ENCODE measurements around the gene MAGI2. TPM values are rescaled to one million over a fixed set of nuclear protein-coding genes. Genes with fewer than 3 reads are reported as not detected.

The MAGI2 gene
- total RNA-seq, 1 experiment from 2014 or later: 0.22 TPM

DNA sequence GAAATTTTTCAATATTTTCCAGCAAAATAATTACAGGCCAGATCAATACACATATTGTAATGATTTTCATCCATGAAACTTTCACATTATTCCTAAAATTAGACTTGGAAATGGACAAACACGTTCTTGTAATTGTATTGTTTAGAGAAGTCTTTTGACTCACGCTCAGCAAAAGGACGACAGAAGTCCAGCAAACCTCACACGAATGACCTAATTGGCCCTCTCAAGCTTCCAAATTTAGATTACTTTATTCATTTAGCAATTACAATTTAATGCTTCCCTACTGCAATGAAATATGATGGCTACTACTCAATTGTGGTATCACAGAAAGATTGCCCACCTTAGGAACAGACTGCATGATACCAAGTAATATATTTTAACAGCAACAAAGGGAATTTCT lies 702.2 kb downstream of the MAGI2 start:
- intact Hi-C loops (cut with micrococcal nuclease): no loop called here

GRCh38 chr7:78749052-78749746 lies 704.3 kb downstream of the MAGI2 start:
- CTCF ChIA-PET: no interaction called here

More for the DNA sequence above, 702.2 kb downstream of the MAGI2 start:
- H3K9me3 ChIP-seq (ENCODE audit: control insufficient read depth in 1 of 2, insufficient read depth in 1 of 2, low read depth in 1 of 2, low read length in 2 of 2): no peaks in the 10 kb centered on the region
- ATAC-seq (no peak), DNase-seq (ENCODE audit: low read depth, low spot score) (no peak)
- ChIA-PET CTCF (no interaction called here), RAD21 (ENCODE audit: low non-redundant PET in 1 of 2, low total read pairs in 2 of 2, uncharacterized antibody in 2 of 2, unreplicated experiment in 2 of 2) (no interaction called here), POLR2A (no interaction called here)
- no peak overlapping the region for H3K4me2 ChIP-seq (ENCODE audit: low read length)
- no peaks in the 10 kb centered on the region for H3K9me2 ChIP-seq (ENCODE audit: insufficient read depth)
- no peak overlapping the region for H2AFZ ChIP-seq (ENCODE audit: low read depth, low read length, poor library complexity, severe bottlenecking)
- no peaks in the 10 kb centered on the region for H3K79me2 ChIP-seq (ENCODE audit: insufficient read depth, low read length)
- H4K20me1 ChIP-seq (ENCODE audit: insufficient read depth): no peaks in the 10 kb centered on the region
- H3K4me3 ChIP-seq (replicated peaks in 1 of 2; ENCODE audit: low read depth in 1 of 2, low read length in 2 of 2): no peak overlapping the region
- H3K27ac ChIP-seq (ENCODE audit: low read depth, low read length): no peak overlapping the region
- no TSS peak for BruUV-seq (replicated peaks)
- no peak overlapping the region for H3K9ac ChIP-seq (ENCODE audit: low read length)
- H3K27me3 ChIP-seq (ENCODE audit: insufficient read depth, low read length): no peaks in the 10 kb centered on the region
- H3K36me3 ChIP-seq (ENCODE audit: control insufficient read depth in 1 of 2, insufficient read depth in 2 of 2, low read length in 2 of 2): no peaks in the 10 kb centered on the region
- no peaks in the 10 kb centered on the region for H3K4me1 ChIP-seq (ENCODE audit: control insufficient read depth in 1 of 2, insufficient read depth in 2 of 2, low read length in 2 of 2)
- TF ChIP-seq ZNF274 (IDR thresholded peaks at IDR 0.05; ENCODE audit: low read depth, low read length) (no peak), SRF (IDR thresholded peaks at IDR 0.05; ENCODE audit: low read depth) (no peak), YY1 (IDR thresholded peaks at IDR 0.05; ENCODE audit: extremely low read depth, insufficient replicate concordance, low read depth, low read length) (no peak), SP1 (IDR thresholded peaks at IDR 0.05; ENCODE audit: low read depth) (no peak), CEBPB (IDR thresholded peaks at IDR 0.05; ENCODE audit: low read depth) (no peak), JUND (IDR thresholded peaks at IDR 0.05) (no peak)
- TF ChIP-seq, protein P1, sequence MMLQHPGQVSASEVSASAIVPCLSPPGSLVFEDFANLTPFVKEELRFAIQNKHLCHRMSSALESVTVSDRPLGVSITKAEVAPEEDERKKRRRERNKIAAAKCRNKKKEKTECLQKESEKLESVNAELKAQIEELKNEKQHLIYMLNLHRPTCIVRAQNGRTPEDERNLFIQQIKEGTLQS (IDR thresholded peaks at IDR 0.05): no peak

More at GRCh38 chr7:78749052-78749746, 704.3 kb downstream of the MAGI2 start:
- Histone ChIP-seq H3K27ac (ENCODE audit: low read depth, low read length) (no peak overlapping the region), H3K9ac (ENCODE audit: low read length) (no peak overlapping the region), H2AFZ (ENCODE audit: low read depth, low read length, poor library complexity, severe bottlenecking) (no peak overlapping the region), H3K4me3 (replicated peaks in 1 of 2; ENCODE audit: low read depth in 1 of 2, low read length in 2 of 2) (no peak overlapping the region), H3K27me3 (ENCODE audit: insufficient read depth, low read length) (no peaks in the 10 kb centered on the region), H3K4me2 (ENCODE audit: low read length) (no peak overlapping the region), H3K9me3 (ENCODE audit: control insufficient read depth in 1 of 2, insufficient read depth in 1 of 2, low read depth in 1 of 2, low read length in 2 of 2) (no peaks in the 10 kb centered on the region), H4K20me1 (ENCODE audit: insufficient read depth) (no peaks in the 10 kb centered on the region), H3K79me2 (ENCODE audit: insufficient read depth, low read length) (no peaks in the 10 kb centered on the region), H3K9me2 (ENCODE audit: insufficient read depth) (no peaks in the 10 kb centered on the region), H3K36me3 (ENCODE audit: control insufficient read depth in 1 of 2, insufficient read depth in 2 of 2, low read length in 2 of 2) (no peaks in the 10 kb centered on the region), H3K4me1 (ENCODE audit: control insufficient read depth in 1 of 2, insufficient read depth in 2 of 2, low read length in 2 of 2) (no peaks in the 10 kb centered on the region)
- intact Hi-C loops (cut with micrococcal nuclease): no loop called here
- ChIA-PET RAD21 (ENCODE audit: low non-redundant PET in 1 of 2, low total read pairs in 2 of 2, uncharacterized antibody in 2 of 2, unreplicated experiment in 2 of 2) (no interaction called here), POLR2A (no interaction called here)
- ATAC-seq (no peak), DNase-seq (ENCODE audit: low read depth, low spot score) (no peak)
- BruUV-seq (replicated peaks): no TSS peak
- TF ChIP-seq TCF7L2 (IDR thresholded peaks at IDR 0.05; ENCODE audit: borderline replicate concordance, extremely low read depth, insufficient read depth, insufficient read length) (no peak), EZH2phosphoT487 (IDR thresholded peaks at IDR 0.05; ENCODE audit: borderline replicate concordance) (no peak), ELF1 (IDR thresholded peaks at IDR 0.05; ENCODE audit: borderline replicate concordance, low read depth) (no peak)
- TF ChIP-seq, protein P2, sequence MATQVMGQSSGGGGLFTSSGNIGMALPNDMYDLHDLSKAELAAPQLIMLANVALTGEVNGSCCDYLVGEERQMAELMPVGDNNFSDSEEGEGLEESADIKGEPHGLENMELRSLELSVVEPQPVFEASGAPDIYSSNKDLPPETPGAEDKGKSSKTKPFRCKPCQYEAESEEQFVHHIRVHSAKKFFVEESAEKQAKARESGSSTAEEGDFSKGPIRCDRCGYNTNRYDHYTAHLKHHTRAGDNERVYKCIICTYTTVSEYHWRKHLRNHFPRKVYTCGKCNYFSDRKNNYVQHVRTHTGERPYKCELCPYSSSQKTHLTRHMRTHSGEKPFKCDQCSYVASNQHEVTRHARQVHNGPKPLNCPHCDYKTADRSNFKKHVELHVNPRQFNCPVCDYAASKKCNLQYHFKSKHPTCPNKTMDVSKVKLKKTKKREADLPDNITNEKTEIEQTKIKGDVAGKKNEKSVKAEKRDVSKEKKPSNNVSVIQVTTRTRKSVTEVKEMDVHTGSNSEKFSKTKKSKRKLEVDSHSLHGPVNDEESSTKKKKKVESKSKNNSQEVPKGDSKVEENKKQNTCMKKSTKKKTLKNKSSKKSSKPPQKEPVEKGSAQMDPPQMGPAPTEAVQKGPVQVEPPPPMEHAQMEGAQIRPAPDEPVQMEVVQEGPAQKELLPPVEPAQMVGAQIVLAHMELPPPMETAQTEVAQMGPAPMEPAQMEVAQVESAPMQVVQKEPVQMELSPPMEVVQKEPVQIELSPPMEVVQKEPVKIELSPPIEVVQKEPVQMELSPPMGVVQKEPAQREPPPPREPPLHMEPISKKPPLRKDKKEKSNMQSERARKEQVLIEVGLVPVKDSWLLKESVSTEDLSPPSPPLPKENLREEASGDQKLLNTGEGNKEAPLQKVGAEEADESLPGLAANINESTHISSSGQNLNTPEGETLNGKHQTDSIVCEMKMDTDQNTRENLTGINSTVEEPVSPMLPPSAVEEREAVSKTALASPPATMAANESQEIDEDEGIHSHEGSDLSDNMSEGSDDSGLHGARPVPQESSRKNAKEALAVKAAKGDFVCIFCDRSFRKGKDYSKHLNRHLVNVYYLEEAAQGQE (IDR thresholded peaks at IDR 0.05; ENCODE audit: low read depth): no peak
